HEK293T (cell line): Measurements from ENCODE around the gene FANCE.

ENCODE experiments used
- BHLHE40 ChIP-seq: fragments of 450-650 bp; IDR thresholded peaks from 2 replicates; pipeline ENCODE4 v1.6.1; 2016; ENCODE audit warnings: mild to moderate bottlenecking, moderate library complexity, borderline replicate concordance
- FOXK2 ChIP-seq: fragments of 450-650 bp; IDR thresholded peaks from 2 replicates; pipeline ENCODE4 v1.6.1; 2016; ENCODE audit warnings: mild to moderate bottlenecking
- FOXM1 ChIP-seq: fragments of 450-650 bp; IDR thresholded peaks from 2 replicates; pipeline ENCODE4 v1.6.1; 2017; ENCODE audit warnings: mild to moderate bottlenecking, borderline replicate concordance
- L3MBTL2 ChIP-seq: fragments of 450-650 bp; conservative IDR thresholded peaks from 2 replicates; pipeline ENCODE4 v1.6.1; 2016; ENCODE audit warnings: mild to moderate bottlenecking
- PKNOX1 ChIP-seq: fragments of 450-650 bp; IDR thresholded peaks from 2 replicates; pipeline ENCODE4 v1.6.1; 2016
- SP1 ChIP-seq: fragments of 450-650 bp; IDR thresholded peaks from 2 replicates; pipeline ENCODE4 v1.6.1; 2017
- TARDBP ChIP-seq: fragments of 450-650 bp; IDR thresholded peaks from 2 replicates; pipeline ENCODE4 v1.6.1; 2016

DNA sequence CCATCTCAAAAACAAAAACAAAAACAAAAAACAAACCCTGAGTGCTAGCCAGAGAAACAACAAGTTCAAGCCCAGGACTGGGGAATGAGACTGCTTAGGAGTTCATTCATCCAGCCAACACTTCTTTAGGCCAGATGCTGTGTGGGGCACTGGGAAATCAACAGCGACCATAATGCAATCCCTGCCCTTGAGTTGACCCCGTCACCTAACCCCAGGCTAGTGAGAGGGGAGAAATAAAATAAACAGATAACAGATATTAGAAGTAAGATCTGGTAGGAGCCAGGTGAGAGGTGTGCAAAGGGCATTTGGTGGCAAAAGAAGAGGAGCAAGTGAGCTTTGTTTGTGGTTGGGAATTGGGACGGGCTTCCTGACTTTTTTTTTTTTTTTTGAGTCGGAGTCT lies 11.2 kb downstream of the FANCE start:
- TF ChIP-seq FOXM1 (no peak), L3MBTL2 (no peak), SP1 (no peak), PKNOX1 (no peak), FOXK2 (no peak), TARDBP (no peak), BHLHE40 (no peak)
